B cell (primary cell): ENCODE results near the gene MOV10L1. TPM values are rescaled to one million over a fixed set of nuclear protein-coding genes. Genes with fewer than 3 reads are reported as not detected.

Experiments
- ATAC-seq: fragments of 200-7000 bp; cut with Tn5 transposase; one replicate; pipeline ENCODE4 v1.10.0; 2021; ENCODE audit warnings: low read depth, mild to moderate bottlenecking, moderate number of reproducible peaks, moderate library complexity
- CTCF ChIA-PET: fragments of 350-600 bp; sonication (Branson Sonifier 250); formaldehyde crosslinking; loops from one replicate; lab custom pipeline; 2021; ENCODE audit warnings: antibody characterized with exemption, inconsistent platforms; lab: Charles Lee
- POLR2A ChIA-PET: fragments of 350-600 bp; sonication (Branson Sonifier 250); formaldehyde crosslinking; loops from one replicate; lab custom pipeline; 2021; ENCODE audit warnings: antibody characterized with exemption; lab: Charles Lee
- DNase-seq: peaks from one replicate; pipeline ENCODE4 v3.0.0; 2013
- H2AFZ ChIP-seq: 2 replicates; pipeline ENCODE4 v1.6.1; 2012; ENCODE audit warnings: mild to moderate bottlenecking, low read depth, low read length; ENCODE audit not compliant: insufficient read depth, poor library complexity, severe bottlenecking
- H3K27ac ChIP-seq, 2 donors: 1 replicate in 1 of 2; 2 replicates in 1 of 2; pipeline ENCODE4 v1.5.1; 2012 to 2013; ENCODE audit warnings: low read length in 2 of 2, mild to moderate bottlenecking in 2 of 2, moderate library complexity in 1 of 2
- H3K27me3 ChIP-seq, 4 experiments: fragments of 200-600 bp in 1 of 4; sonication (generic) in 1 of 4; replicated peaks in 1 of 4; 1 replicate in 2 of 4; 2 replicates in 2 of 4; pipeline versions ENCODE4 v1.6.1 to v1.7.0; 2013 to 2016; ENCODE audit warnings: low read length in 3 of 4, mild to moderate bottlenecking in 2 of 4, mixed read lengths in 1 of 4, moderate library complexity in 1 of 4; ENCODE audit not compliant: insufficient read depth in 4 of 4, control insufficient read depth in 3 of 4; ENCODE audit errors: control extremely low read depth in 1 of 4
- H3K36me3 ChIP-seq, 2 experiments: replicated peaks in 1 of 2; 1 replicate in 1 of 2; 2 replicates in 1 of 2; pipeline versions ENCODE4 v1.6.1 to v1.7.1; 2013; ENCODE audit warnings: low read length in 1 of 2; ENCODE audit not compliant: insufficient read depth in 2 of 2, control insufficient read depth in 1 of 2; ENCODE audit errors: control extremely low read depth in 1 of 2, extremely low read depth in 1 of 2
- H3K4me1 ChIP-seq, 2 donors: fragments of 200-600 bp in 1 of 2; sonication (generic) in 1 of 2; 1 replicate in 1 of 2; 2 replicates in 1 of 2; pipeline versions ENCODE4 v1.5.1 to v1.6.1; 2013 to 2017; ENCODE audit warnings: low read length in 2 of 2; ENCODE audit not compliant: control insufficient read depth in 2 of 2, insufficient read depth in 2 of 2
- H3K4me2 ChIP-seq: replicated peaks from 2 replicates; pipeline ENCODE3; 2012; ENCODE audit warnings: mild to moderate bottlenecking, low read depth, low read length; ENCODE audit not compliant: poor library complexity, severe bottlenecking
- H3K4me3 ChIP-seq, 5 experiments: fragments of 200-600 bp in 1 of 5; sonication (generic) in 1 of 5; 1 replicate in 3 of 5; 2 replicates in 2 of 5; pipeline versions ENCODE4 v1.5.1 to v1.7.0; 2011 to 2016; ENCODE audit warnings: low read length in 4 of 5, mild to moderate bottlenecking in 4 of 5, low read depth in 2 of 5, control low read depth in 1 of 5, moderate library complexity in 1 of 5; ENCODE audit not compliant: insufficient read depth in 1 of 5; ENCODE audit errors: control extremely low read depth in 1 of 5, extremely low read depth in 1 of 5
- H3K79me2 ChIP-seq: fragments of 200-600 bp; sonication (generic); one replicate; pipeline ENCODE4 v1.6.0; 2016; ENCODE audit warnings: low read length; ENCODE audit not compliant: control insufficient read depth, insufficient read depth
- H3K9ac ChIP-seq: fragments of 200-600 bp; sonication (generic); 2 replicates; pipeline ENCODE4 v1.6.1; 2017; ENCODE audit warnings: mild to moderate bottlenecking, low read length, moderate library complexity
- H3K9me3 ChIP-seq, 3 donors: one replicate each; pipeline versions ENCODE4 v1.6.1 to v1.7.1; 2013; ENCODE audit warnings: low read length in 2 of 3; ENCODE audit not compliant: control insufficient read depth in 2 of 3, insufficient read depth in 1 of 3; ENCODE audit errors: control extremely low read depth in 1 of 3
- H4K20me1 ChIP-seq: 2 replicates; pipeline ENCODE4 v1.6.0; 2012; ENCODE audit warnings: mild to moderate bottlenecking, low read length; ENCODE audit not compliant: insufficient read depth, control insufficient read depth, poor library complexity, severe bottlenecking
- H3K27ac Mint-ChIP-seq: one replicate; pipeline ENCODE4 v1.8.0; 2021; ENCODE audit warnings: mixed read lengths
- H3K27me3 Mint-ChIP-seq: one replicate; pipeline ENCODE4 v1.8.0; 2021; ENCODE audit warnings: mixed read lengths
- H3K4me1 Mint-ChIP-seq: one replicate; pipeline ENCODE4 v1.8.0; 2021; ENCODE audit warnings: mixed read lengths
- H3K4me3 Mint-ChIP-seq: one replicate; pipeline ENCODE4 v1.8.0; 2021; ENCODE audit warnings: mixed read lengths
- H3K9me3 Mint-ChIP-seq: one replicate; pipeline ENCODE4 v1.8.0; 2022; ENCODE audit warnings: mixed read lengths; ENCODE audit not compliant: insufficient read depth
- CTCF ChIP-seq: fragments of 200-600 bp; IDR thresholded peaks from one replicate; pipeline ENCODE4 v1.8.0; 2022; ENCODE audit warnings: antibody characterized with exemption, mild to moderate bottlenecking
- EZH2 ChIP-seq: IDR thresholded peaks from 2 replicates; pipeline ENCODE4 v1.6.1; 2012; ENCODE audit warnings: borderline replicate concordance, low read depth, mild to moderate bottlenecking, moderate library complexity, low read length; ENCODE audit not compliant: insufficient read depth, poor library complexity, severe bottlenecking
- WGBS: methylation state at CpG from one replicate; pipeline ENCODE4 v1.1.5; 2013; ENCODE audit warnings: missing lambda C conversion rate; ENCODE audit not compliant: insufficient coverage; 5-methylcytosine and 5-hydroxymethylcytosine counted together
- intact Hi-C: fragments of 100-400 bp; cut with micrococcal nuclease; formaldehyde crosslinking; loops from one replicate; pipeline ENCODE4 v1.10.0; 2022
- polyA plus RNA-seq: library from polyadenylated mRNA; depleted of rRNA; stranded (reverse); fragments of >200 nt; gene quantifications from 2 replicates; pipeline ENCODE4 v1.2.3, GENCODE V29; 2012
- total RNA-seq, 2 donors: library from RNA; stranded (reverse); fragments of 120-200 nt in 1 of 2; gene quantifications; 1 replicate in 1 of 2; 2 replicates in 1 of 2; pipeline versions ENCODE4 v1.2.3 to v1.2.4, GENCODE V29; 2013 to 2022

MOV10L1 gene
- total and polyA plus RNA-seq, 2 donors (not counting 1 experiment from before 2014, with no cell fraction given): not detected

- H3K4me3 Mint-ChIP-seq: no peak overlapping the region
- TF ChIP-seq CTCF (no peak), EZH2 (no peak)
- Histone ChIP-seq H4K20me1 (no peaks in the 10 kb centered on the region), H3K4me2 (no peak overlapping the region), H3K9me3 (no peaks in the 10 kb centered on the region), H3K27me3 (peaks cover 0 to 3% (median 0%) of the 10 kb centered on the region in 4 experiments), H3K4me1 (peaks cover 3 to 8% of the 10 kb centered on the region in 2 donors), H2AFZ (no peak overlapping the region), H3K36me3 (no peaks in the 10 kb centered on the region), H3K4me3 (no peak overlapping the region), H3K79me2 (no peaks in the 10 kb centered on the region), H3K27ac (no peak overlapping the region), H3K9ac (no peak overlapping the region)
- H3K4me1 Mint-ChIP-seq: peaks cover 7% of the 10 kb centered on the region
- peaks cover 16% of the 10 kb centered on the region for H3K27me3 Mint-ChIP-seq
- WGBS: 90% methylated on average over 25 of the region's 25 CpGs
- H3K9me3 Mint-ChIP-seq: no peaks in the 10 kb centered on the region
- ATAC-seq (no peak), DNase-seq (no peak)
- no peak overlapping the region for H3K27ac Mint-ChIP-seq
- ChIA-PET CTCF (interaction anchor here (5.2 kb wide), 1 partner anchor 67 kb away, joined by 57 read pairs; no protein-coding TSS in a partner anchor), POLR2A (interaction anchor here (0.6 kb wide), 1 partner anchor 40 kb away, joined by 6 read pairs; no protein-coding TSS in a partner anchor)
- intact Hi-C loops: no loop called here
These were observed 56.1 kb downstream of the MOV10L1 start for GRCh38 chr22:50145721-50146438.
